H1 (cell line): Measurements from ENCODE around the gene CYBA. TPM values are rescaled to one million over a fixed set of nuclear protein-coding genes. Genes with fewer than 3 reads are reported as not detected.

ENCODE experiments used
- CTCF ChIA-PET: fragments of 300-600 bp; sonication (Branson Sonifier 250); formaldehyde crosslinking; loops from one replicate; lab custom pipeline; 2021; ENCODE audit not compliant: partially characterized antibody; lab: Charles Lee
- POLR2A ChIA-PET: fragments of 300-600 bp; sonication (Branson Sonifier 250); formaldehyde crosslinking; loops from one replicate; lab custom pipeline; 2021; ENCODE audit warnings: inconsistent platforms; ENCODE audit not compliant: partially characterized antibody; lab: Charles Lee
- DNase-seq, 2 experiments: peaks; one replicate each; pipeline versions ENCODE4 v3.0.0 to v3.0.0-alpha.2; 2010 to 2022; ENCODE audit warnings: low spot score in 2 of 2, low read depth in 1 of 2, mixed read lengths in 1 of 2
- FAIRE-seq: peaks from 2 replicates; lab custom pipeline; 2011; peaks lifted over from hg19 to GRCh38; lab: Jason Lieb, UNC
- H2AFZ ChIP-seq: 2 replicates; pipeline ENCODE4 v1.8.1; 2012; ENCODE audit warnings: low read length, inconsistent platforms
- H2AK5ac ChIP-seq: 2 replicates; pipeline ENCODE4 v1.6.1; 2013; ENCODE audit warnings: low read depth, low read length
- H2BK120ac ChIP-seq: replicated peaks from 2 replicates; pipeline ENCODE3; 2013; ENCODE audit warnings: low read depth, low read length, inconsistent platforms
- H2BK12ac ChIP-seq: 2 replicates; pipeline ENCODE4 v1.6.1; 2013; ENCODE audit warnings: low read depth, low read length
- H2BK15ac ChIP-seq: 2 replicates; pipeline ENCODE4 v1.6.1; 2013; ENCODE audit warnings: low read length
- H2BK20ac ChIP-seq: 2 replicates; pipeline ENCODE4 v1.6.1; 2013; ENCODE audit warnings: low read length
- H2BK5ac ChIP-seq: 2 replicates; pipeline ENCODE4 v1.6.1; 2013; ENCODE audit warnings: low read depth, low read length
- H3K14ac ChIP-seq: 2 replicates; pipeline ENCODE4 v1.6.1; 2013; ENCODE audit warnings: inconsistent platforms; ENCODE audit not compliant: insufficient read length
- H3K18ac ChIP-seq: 2 replicates; pipeline ENCODE4 v1.6.1; 2013; ENCODE audit warnings: low read length; ENCODE audit errors: extremely low read depth
- H3K23ac ChIP-seq: 2 replicates; pipeline ENCODE4 v1.6.1; 2013; ENCODE audit warnings: inconsistent platforms; ENCODE audit not compliant: insufficient read length
- H3K23me2 ChIP-seq: 2 replicates; pipeline ENCODE4 v1.6.1; 2013; ENCODE audit warnings: low read depth, low read length
- H3K27ac ChIP-seq: 2 replicates; pipeline ENCODE4 v1.6.1; 2011; ENCODE audit warnings: low read depth, low read length, inconsistent platforms
- H3K27me3 ChIP-seq, 4 experiments: replicated peaks in 1 of 4; 1 replicate in 1 of 4; 2 replicates in 3 of 4; pipeline versions ENCODE4 v1.6.1 to v1.8.1; 2011 to 2013; ENCODE audit warnings: low read length in 3 of 4, mild to moderate bottlenecking in 3 of 4, inconsistent platforms in 2 of 4, mixed read lengths in 2 of 4, moderate library complexity in 1 of 4; ENCODE audit not compliant: control insufficient read depth in 3 of 4, insufficient read depth in 3 of 4; ENCODE audit errors: extremely low read depth in 1 of 4
- H3K36me3 ChIP-seq, 4 experiments: 2 replicates each; pipeline versions ENCODE4 v1.6.1 to v1.8.1; 2011 to 2013; ENCODE audit warnings: mild to moderate bottlenecking in 4 of 4, low read length in 3 of 4, moderate library complexity in 2 of 4, control low read depth in 1 of 4, inconsistent platforms in 1 of 4; ENCODE audit not compliant: insufficient read depth in 4 of 4, control insufficient read depth in 2 of 4
- H3K4ac ChIP-seq: replicated peaks from 2 replicates; pipeline ENCODE3; 2013; ENCODE audit warnings: low read length, low read depth, mixed read lengths, inconsistent platforms; ENCODE audit not compliant: insufficient read length
- H3K4me1 ChIP-seq, 4 experiments: replicated peaks in 1 of 4; 1 replicate in 1 of 4; 2 replicates in 3 of 4; pipeline versions ENCODE4 v1.6.1 to v1.8.1; 2011 to 2013; ENCODE audit warnings: low read length in 3 of 4, inconsistent platforms in 2 of 4, mixed read lengths in 1 of 4; ENCODE audit not compliant: insufficient read depth in 4 of 4, control insufficient read depth in 3 of 4
- H3K4me2 ChIP-seq, 2 experiments: 2 replicates each; pipeline versions ENCODE4 v1.6.1 to v1.8.1; 2011 to 2013; ENCODE audit warnings: low read depth in 2 of 2, low read length in 2 of 2, control low read depth in 1 of 2, inconsistent platforms in 1 of 2, mild to moderate bottlenecking in 1 of 2; ENCODE audit not compliant: insufficient read depth in 1 of 2
- H3K4me3 ChIP-seq, 4 experiments: fragments of 200-600, 300-600 bp in 1 of 4; sonication (generic), shearing (Covaris generic), sonication (Bioruptor Twin) in 1 of 4; 2 replicates each; pipeline versions ENCODE4 v1.5.1 to v1.8.1; 2011 to 2016; ENCODE audit warnings: low read length in 4 of 4, low read depth in 3 of 4, control low read depth in 2 of 4, inconsistent platforms in 2 of 4, mild to moderate bottlenecking in 2 of 4, mixed read lengths in 1 of 4, moderate library complexity in 1 of 4; ENCODE audit not compliant: insufficient read depth in 2 of 4; ENCODE audit errors: extremely low read depth in 1 of 4
- H3K56ac ChIP-seq: replicated peaks from 2 replicates; pipeline ENCODE3; 2013; ENCODE audit warnings: low read depth, mild to moderate bottlenecking, mixed read lengths, low read length, inconsistent platforms; ENCODE audit not compliant: insufficient read length
- H3K79me1 ChIP-seq: 2 replicates; pipeline ENCODE4 v1.6.1; 2013; ENCODE audit warnings: low read depth, low read length, control low read depth
- H3K79me2 ChIP-seq, 2 experiments: 2 replicates each; pipeline versions ENCODE4 v1.6.1 to v1.8.1; 2012 to 2013; ENCODE audit warnings: low read length in 2 of 2, mild to moderate bottlenecking in 2 of 2, inconsistent platforms in 1 of 2; ENCODE audit not compliant: insufficient read depth in 2 of 2, control insufficient read depth in 1 of 2
- H3K9ac ChIP-seq, 4 experiments: replicated peaks in 1 of 4; 1 replicate in 1 of 4; 2 replicates in 3 of 4; pipeline versions ENCODE4 v1.6.1 to v1.8.1; 2011 to 2013; ENCODE audit warnings: low read depth in 3 of 4, low read length in 3 of 4, control low read depth in 2 of 4, mild to moderate bottlenecking in 2 of 4, moderate library complexity in 2 of 4, inconsistent platforms in 1 of 4; ENCODE audit errors: extremely low read depth in 1 of 4
- H3K9me3 ChIP-seq, 2 experiments: 2 replicates each; pipeline versions ENCODE4 v1.6.1 to v1.8.1; 2012 to 2013; ENCODE audit warnings: mild to moderate bottlenecking in 2 of 2, moderate library complexity in 2 of 2, control low read depth in 1 of 2, inconsistent platforms in 1 of 2, low read depth in 1 of 2, low read length in 1 of 2, mixed read lengths in 1 of 2; ENCODE audit not compliant: insufficient read depth in 2 of 2
- H4K20me1 ChIP-seq, 2 experiments: replicated peaks in 1 of 2; 2 replicates each; pipeline versions ENCODE3 to v1.8.1; 2011 to 2013; ENCODE audit warnings: inconsistent platforms in 2 of 2, low read length in 2 of 2, mild to moderate bottlenecking in 1 of 2; ENCODE audit not compliant: insufficient read depth in 2 of 2, control insufficient read depth in 1 of 2
- H4K5ac ChIP-seq: 2 replicates; pipeline ENCODE4 v1.6.1; 2013; ENCODE audit warnings: low read length, low read depth, mixed read lengths, inconsistent platforms; ENCODE audit not compliant: insufficient read length
- H4K8ac ChIP-seq: 2 replicates; pipeline ENCODE4 v1.8.0; 2013; ENCODE audit warnings: mild to moderate bottlenecking, moderate library complexity, low read length, inconsistent platforms; ENCODE audit not compliant: insufficient read depth; ENCODE audit errors: extremely low read depth
- H4K91ac ChIP-seq: replicated peaks from 2 replicates; pipeline ENCODE3; 2013; ENCODE audit warnings: low read length, mixed read lengths, inconsistent platforms; ENCODE audit not compliant: insufficient read length
- BCL11A ChIP-seq, 2 experiments: IDR thresholded peaks; one replicate each; pipeline ENCODE4 v1.6.1; 2011; ENCODE audit warnings: low read depth in 2 of 2, low read length in 2 of 2, mild to moderate bottlenecking in 2 of 2
- CBX5 ChIP-seq: fragments of 300-800, 300-1000 bp; sonication (generic); IDR thresholded peaks from 2 replicates; pipeline ENCODE4 v1.7.1; 2016; ENCODE audit warnings: antibody characterized with exemption, low read length, low read depth
- EGR1 ChIP-seq: IDR thresholded peaks from 2 replicates; pipeline ENCODE4 v1.6.1; 2011; ENCODE audit warnings: low read depth, low read length, borderline replicate concordance
- HDAC2 ChIP-seq, 2 experiments: fragments of 300-600 bp in 1 of 2; sonication (generic) in 1 of 2; IDR thresholded peaks; 2 replicates each; pipeline ENCODE4 v1.6.1; 2011 to 2012; ENCODE audit warnings: low read depth in 2 of 2, low read length in 2 of 2, mild to moderate bottlenecking in 2 of 2, moderate library complexity in 2 of 2, borderline replicate concordance in 1 of 2, inconsistent platforms in 1 of 2
- HDAC6 ChIP-seq: IDR thresholded peaks from one replicate; pipeline ENCODE4 v1.7.1; 2012; ENCODE audit warnings: low read depth, mild to moderate bottlenecking, inconsistent platforms, low read length, moderate library complexity
- KDM5A ChIP-seq: fragments of 200-600 bp; IDR thresholded peaks from 2 replicates; pipeline ENCODE4 v1.7.1; 2012; ENCODE audit warnings: mild to moderate bottlenecking, low read length, inconsistent platforms, mixed read lengths
- MAFK ChIP-seq: IDR thresholded peaks from 2 replicates; pipeline ENCODE4 v1.6.1; 2012; ENCODE audit warnings: low read depth, mild to moderate bottlenecking, improper control_type of control experiment, low read length
- POLR2A ChIP-seq, 2 experiments: IDR thresholded peaks; 1 replicate in 1 of 2; 2 replicates in 1 of 2; pipeline ENCODE4 v1.6.1; 2011; ENCODE audit warnings: low read depth in 2 of 2, low read length in 2 of 2, mild to moderate bottlenecking in 2 of 2; ENCODE audit errors: control extremely low read depth in 1 of 2
- SP2 ChIP-seq: IDR thresholded peaks from 2 replicates; pipeline ENCODE4 v1.6.1; 2012; ENCODE audit warnings: mild to moderate bottlenecking, low read length, inconsistent platforms
- WGBS, 2 experiments: shearing (Covaris generic) in 1 of 2; methylation state at CpG; one replicate each; pipeline versions ENCODE4 v1.1.6 to v1.1.7; 2013 to 2015; ENCODE audit warnings: low lambda C conversion rate in 2 of 2, mixed read lengths in 2 of 2, inconsistent platforms in 1 of 2, low coverage in 1 of 2, missing lambda C conversion rate in 1 of 2; ENCODE audit not compliant: insufficient replicate concordance in 2 of 2, insufficient coverage in 1 of 2, insufficient read length in 1 of 2; ENCODE audit errors: extremely low coverage in 1 of 2, missing lambda C conversion rate in 1 of 2; 5-methylcytosine and 5-hydroxymethylcytosine counted together
- polyA plus RNA-seq, 7 experiments: library from polyadenylated mRNA; depleted of rRNA in 3 of 7; stranded (reverse) in 5 of 7; unstranded in 2 of 7; fragments of >200 nt in 5 of 7; fragments of 200-250 nt in 2 of 7; gene quantifications; 1 replicate in 5 of 7; 2 replicates in 1 of 7; 4 replicates in 1 of 7; pipeline versions ENCODE4 v1.2.1 to v1.2.3, GENCODE V29; 2011 to 2013; ENCODE audit warnings: missing spikeins in 2 of 7, mixed read lengths in 2 of 7
- total RNA-seq: library from RNA; stranded (reverse); fragmentation: NEBNext Ultra II Directional; extraction: Animal tissue kit (Norgen Biotek cat#: 25700); gene quantifications from 2 replicates; pipeline ENCODE4 v1.2.1, GENCODE V29; 2021
- TF ChIP-seq, protein P1 (sequence below): IDR thresholded peaks from 2 replicates; pipeline ENCODE4 v1.6.1; 2011; ENCODE audit warnings: low read length, improper control_type of control experiment
- TF ChIP-seq, protein P2 (sequence below): IDR thresholded peaks from 2 replicates; pipeline ENCODE4 v1.6.1; 2011; ENCODE audit warnings: low read depth, mild to moderate bottlenecking, low read length; ENCODE audit not compliant: insufficient read depth

The CYBA gene
- total and polyA plus RNA-seq, 2 of the 8 experiments (the other 6 are each of a cell fraction or from before 2014, with no cell fraction given) = 136 to 254 TPM

GRCh38 chr16:88657371-88657770 is 6.5 kb upstream of the CYBA start:
- Histone ChIP-seq H2BK15ac (no peak overlapping the region), H4K20me1 (peaks cover 2 to 31% of the 10 kb centered on the region in 2 experiments)
- TF ChIP-seq, protein P1, sequence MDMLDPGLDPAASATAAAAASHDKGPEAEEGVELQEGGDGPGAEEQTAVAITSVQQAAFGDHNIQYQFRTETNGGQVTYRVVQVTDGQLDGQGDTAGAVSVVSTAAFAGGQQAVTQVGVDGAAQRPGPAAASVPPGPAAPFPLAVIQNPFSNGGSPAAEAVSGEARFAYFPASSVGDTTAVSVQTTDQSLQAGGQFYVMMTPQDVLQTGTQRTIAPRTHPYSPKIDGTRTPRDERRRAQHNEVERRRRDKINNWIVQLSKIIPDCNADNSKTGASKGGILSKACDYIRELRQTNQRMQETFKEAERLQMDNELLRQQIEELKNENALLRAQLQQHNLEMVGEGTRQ = no peak
- TF ChIP-seq HDAC2 (IDR thresholded peaks at IDR 0.05; ENCODE audit: borderline replicate concordance in 1 of 2, low read depth in 2 of 2, low read length in 2 of 2) = no peak
- no peak for TF ChIP-seq POLR2A (IDR thresholded peaks at IDR 0.05; ENCODE audit: control extremely low read depth in 1 of 2, low read depth in 2 of 2, low read length in 2 of 2)
- TF ChIP-seq HDAC6 = no peak
- TF ChIP-seq BCL11A (IDR thresholded peaks at IDR 0.05; ENCODE audit: low read depth in 2 of 2, low read length in 2 of 2) = no peak
- no peak for TF ChIP-seq CBX5
- TF ChIP-seq, protein P2, sequence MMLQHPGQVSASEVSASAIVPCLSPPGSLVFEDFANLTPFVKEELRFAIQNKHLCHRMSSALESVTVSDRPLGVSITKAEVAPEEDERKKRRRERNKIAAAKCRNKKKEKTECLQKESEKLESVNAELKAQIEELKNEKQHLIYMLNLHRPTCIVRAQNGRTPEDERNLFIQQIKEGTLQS = no peak
- no peak for TF ChIP-seq KDM5A
- no peak for TF ChIP-seq SP2
- no peak for TF ChIP-seq EGR1
- no peak for TF ChIP-seq MAFK

More at GRCh38 chr16:88657371-88657770, 6.5 kb upstream of the CYBA start:
- DNase-seq = no peak
- Histone ChIP-seq H3K56ac (no peak overlapping the region), H3K79me2 (peaks cover 0 to 33% of the 10 kb centered on the region in 2 experiments; a peak in 3 of 4 replicates), H3K9me3 (no peaks in the 10 kb centered on the region), H3K14ac (no peak overlapping the region), H3K27me3 (no peaks in the 10 kb centered on the region), H3K23me2 (peaks cover 3% of the 10 kb centered on the region; the same call in 1 of the 2 replicates), H2BK12ac (no peak overlapping the region), H2AK5ac (no peak overlapping the region), H4K91ac (no peak overlapping the region), H3K4me2 (no peak overlapping the region), H3K23ac (no peak overlapping the region), H2AFZ (no peak overlapping the region), H3K4me1 (peaks cover 0 to 3% (median 0%) of the 10 kb centered on the region in 4 experiments; a peak in 2 of 7 replicates), H3K27ac (no peak overlapping the region), H2BK20ac (no peak overlapping the region), H3K4me3 (no peak overlapping the region), H3K4ac (no peak overlapping the region), H3K79me1 (peaks cover 2% of the 10 kb centered on the region; the same call in 1 of the 2 replicates), H3K18ac (no peak overlapping the region), H2BK120ac (no peak overlapping the region), H3K36me3 (peaks cover 3 to 27% (median 4%) of the 10 kb centered on the region in 4 experiments; a peak in 7 of 8 replicates), H4K8ac (no peak overlapping the region), H2BK5ac (no peak overlapping the region), H4K5ac (no peak overlapping the region), H3K9ac (no peak overlapping the region)
- ChIA-PET CTCF (interaction anchor here (0.9 to 1.5 kb wide), 4 partner anchors 15 to 48 kb away, joined by 3 to 5 read pairs (median 4); no protein-coding TSS in a partner anchor), POLR2A (interaction anchor here (0.8 kb wide), 1 partner anchor 10 kb away, joined by 3 read pairs; no protein-coding TSS in a partner anchor)
- FAIRE-seq = no peak
- 91% methylated on average over 19 of the region's 19 CpGs; no CpG with 5 or more reads in 1 of the 2 experiments for WGBS, 2 experiments
